IPS-20b (cell line): ENCODE data around the gene SYT10.

Experiments used
- H3K27ac ChIP-seq: one replicate; pipeline ENCODE4 v1.5.1; 2013; ENCODE audit warnings: low read length
- H3K27me3 ChIP-seq: 2 replicates; pipeline ENCODE4 v1.6.1; 2013; ENCODE audit warnings: mild to moderate bottlenecking, low read length, inconsistent platforms; ENCODE audit not compliant: insufficient read depth
- H3K36me3 ChIP-seq: 2 replicates; pipeline ENCODE4 v1.6.1; 2013; ENCODE audit warnings: low read depth, mild to moderate bottlenecking, inconsistent platforms, low read length, moderate library complexity; ENCODE audit not compliant: insufficient read depth
- H3K4me1 ChIP-seq: 2 replicates; pipeline ENCODE4 v1.6.1; 2013; ENCODE audit warnings: mild to moderate bottlenecking, control low read depth, inconsistent platforms, low read length, moderate library complexity; ENCODE audit not compliant: insufficient read depth
- H3K4me3 ChIP-seq: 2 replicates; pipeline ENCODE4 v1.5.1; 2013; ENCODE audit warnings: mild to moderate bottlenecking, low read length, inconsistent platforms
- H3K9ac ChIP-seq: 2 replicates; pipeline ENCODE4 v1.6.1; 2013; ENCODE audit warnings: low read depth, mild to moderate bottlenecking, inconsistent platforms, low read length, moderate library complexity
- H3K9me3 ChIP-seq: 2 replicates; pipeline ENCODE4 v1.6.1; 2013; ENCODE audit warnings: mild to moderate bottlenecking, low read depth, low read length, inconsistent platforms; ENCODE audit not compliant: insufficient read depth

The SYT10 gene

DNA sequence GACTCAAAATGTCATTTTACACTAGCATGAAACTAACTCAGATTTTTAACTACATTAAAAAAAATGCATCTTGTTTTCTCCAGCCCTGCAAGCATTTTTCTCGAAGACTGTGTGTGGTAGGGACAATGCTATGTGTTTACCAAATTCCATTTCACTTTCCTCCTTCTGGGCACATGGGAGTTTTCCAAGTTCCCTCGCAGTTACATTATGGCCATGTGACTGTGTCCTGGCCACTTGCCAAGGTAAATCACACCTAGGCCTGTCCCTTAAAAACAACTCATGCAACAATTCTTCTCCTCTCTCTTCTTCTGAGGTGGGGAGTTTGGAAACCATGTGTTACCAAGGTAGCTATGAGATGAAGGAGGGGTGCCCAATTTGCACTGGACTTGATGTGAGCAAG, 108.7 kb downstream of the SYT10 start:
- Histone ChIP-seq H3K36me3 (no peaks in the 10 kb centered on the region), H3K4me1 (no peaks in the 10 kb centered on the region), H3K27me3 (no peaks in the 10 kb centered on the region), H3K9me3 (no peaks in the 10 kb centered on the region), H3K9ac (no peak overlapping the region), H3K27ac (no peak overlapping the region), H3K4me3 (no peak overlapping the region)
